ENCODE measurements around the gene ESYT1.

ESYT1 gene

DNA sequence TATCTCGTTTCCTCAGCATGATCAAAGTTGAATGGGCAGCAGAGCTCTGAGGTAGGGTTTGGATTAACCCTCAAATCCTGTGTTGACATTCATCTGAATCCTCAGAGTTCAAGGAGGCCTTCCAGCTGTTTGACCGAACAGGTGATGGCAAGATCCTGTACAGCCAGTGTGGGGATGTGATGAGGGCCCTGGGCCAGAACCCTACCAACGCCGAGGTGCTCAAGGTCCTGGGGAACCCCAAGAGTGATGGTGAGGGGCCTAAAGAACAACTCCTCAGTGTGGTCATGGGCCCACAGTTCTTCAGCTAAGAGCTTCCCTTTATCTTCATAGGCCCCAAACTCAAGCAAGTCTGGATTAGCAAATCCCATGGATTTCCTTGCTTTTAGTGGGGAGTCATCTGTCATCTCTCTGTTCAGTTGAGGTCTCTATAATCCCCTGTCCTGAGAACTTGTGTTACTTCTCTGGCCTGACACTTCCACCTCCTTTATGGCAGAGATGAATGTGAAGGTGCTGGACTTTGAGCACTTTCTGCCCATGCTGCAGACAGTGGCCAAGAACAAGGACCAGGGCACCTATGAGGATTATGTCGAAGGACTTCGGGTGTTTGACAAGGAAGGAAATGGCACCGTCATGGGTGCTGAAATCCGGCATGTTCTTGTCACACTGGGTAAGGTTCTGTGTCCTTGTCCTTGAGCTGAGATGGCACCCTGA, 31.6 kb downstream of the ESYT1 start:
- peaks cover 51% of the 10 kb centered on the region for H3K4me1 Mint-ChIP-seq (ENCODE audit: low read depth)
- H3K27ac Mint-ChIP-seq: peak overlapping the region; percentile 98
- peak overlapping the region; percentile 93 for H3K4me3 Mint-ChIP-seq
- intact Hi-C loops (cut with micrococcal nuclease): loop anchor here (2.0 kb wide), 2 partner anchors 29 to 41 kb away; partner anchors contain the start of genes SMARCC2 and ZC3H10
- H3K36me3 Mint-ChIP-seq (ENCODE audit: low read depth): peaks cover 80% of the 10 kb centered on the region
- H3K27me3 Mint-ChIP-seq: no peaks in the 10 kb centered on the region
- H3K9me3 Mint-ChIP-seq: no peaks in the 10 kb centered on the region

DNA sequence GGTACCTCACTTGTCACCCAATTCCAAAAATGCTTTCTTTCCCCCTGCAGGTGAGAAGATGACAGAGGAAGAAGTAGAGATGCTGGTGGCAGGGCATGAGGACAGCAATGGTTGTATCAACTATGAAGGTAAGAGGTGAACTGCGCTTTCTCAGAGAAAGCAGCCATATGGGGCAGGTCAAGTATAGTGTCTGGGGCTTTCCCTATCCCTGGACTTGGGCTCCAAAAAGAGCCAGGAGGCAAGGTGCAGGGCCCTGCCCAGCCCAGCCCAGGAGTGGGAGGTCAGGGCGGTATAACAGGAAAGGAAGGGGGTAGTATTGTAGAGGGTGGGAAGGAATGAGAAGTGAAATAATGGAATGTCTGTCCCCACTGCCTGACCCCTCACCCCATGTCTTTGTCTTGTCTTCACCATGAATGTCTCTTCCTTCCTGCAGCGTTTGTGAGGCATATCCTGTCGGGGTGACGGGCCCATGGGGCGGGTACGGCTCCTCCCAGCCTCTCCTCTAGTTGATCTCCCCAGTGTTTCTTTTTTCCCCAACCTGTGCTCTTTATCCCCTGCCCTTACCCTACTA, 32.2 kb downstream of the ESYT1 start:
- Mint-ChIP-seq H3K27me3 (no peaks in the 10 kb centered on the region), H3K4me1 (ENCODE audit: low read depth) (peaks cover 47% of the 10 kb centered on the region)
- intact Hi-C loops (cut with micrococcal nuclease): no loop called here

DNA sequence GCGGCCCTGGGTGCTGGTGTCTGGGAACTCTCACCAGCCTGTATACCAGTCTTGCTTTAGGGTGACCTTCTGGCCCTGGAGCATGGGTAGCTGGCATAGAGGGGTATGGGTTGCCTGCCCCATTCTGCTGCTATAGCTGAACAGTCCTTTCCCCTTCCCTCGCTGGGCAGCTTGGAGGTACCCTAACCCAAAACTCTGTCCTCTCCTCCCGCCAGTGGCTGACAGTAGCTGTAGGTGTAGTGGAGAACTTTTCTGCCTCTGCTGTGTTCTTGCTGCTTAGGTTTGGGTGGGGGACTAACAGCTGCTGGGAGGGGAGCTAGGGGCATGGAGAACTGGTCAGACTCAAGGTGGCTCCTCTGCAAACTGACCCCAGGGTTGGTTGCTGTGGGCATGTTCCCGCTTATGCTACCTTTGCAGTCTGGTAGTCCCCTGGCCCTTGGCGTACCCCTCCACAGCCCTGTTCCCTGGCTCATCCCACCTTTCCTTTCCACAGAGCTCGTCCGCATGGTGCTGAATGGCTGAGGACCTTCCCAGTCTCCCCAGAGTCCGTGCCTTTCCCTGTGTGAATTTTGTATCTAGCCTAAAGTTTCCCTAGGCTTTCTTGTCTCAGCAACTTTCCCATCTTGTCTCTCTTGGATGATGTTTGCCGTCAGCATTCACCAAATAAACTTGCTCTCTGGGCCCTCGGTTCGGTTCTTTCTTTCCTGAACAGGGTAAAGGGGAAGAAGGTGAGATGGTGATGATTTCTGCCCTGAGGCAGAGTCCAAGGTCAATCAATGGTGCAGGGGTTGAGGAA, 33.0 kb downstream of the ESYT1 start:
- no peaks in the 10 kb centered on the region for H3K27me3 Mint-ChIP-seq
- intact Hi-C loops (cut with micrococcal nuclease): no loop called here
- no peaks in the 10 kb centered on the region for H3K9me3 Mint-ChIP-seq
- H3K4me3 Mint-ChIP-seq: peak overlapping the region; percentile 93
- H3K4me1 Mint-ChIP-seq (ENCODE audit: low read depth): peaks cover 47% of the 10 kb centered on the region
- H3K27ac Mint-ChIP-seq: peak overlapping the region; percentile 98
- H3K36me3 Mint-ChIP-seq (ENCODE audit: low read depth): peaks cover 88% of the 10 kb centered on the region

More for the DNA sequence above, 32.2 kb downstream of the ESYT1 start:
- peak overlapping the region; percentile 93 for H3K4me3 Mint-ChIP-seq
- H3K9me3 Mint-ChIP-seq: no peaks in the 10 kb centered on the region
- peaks cover 86% of the 10 kb centered on the region for H3K36me3 Mint-ChIP-seq (ENCODE audit: low read depth)
- peak overlapping the region; percentile 98 for H3K27ac Mint-ChIP-seq

DNA sequence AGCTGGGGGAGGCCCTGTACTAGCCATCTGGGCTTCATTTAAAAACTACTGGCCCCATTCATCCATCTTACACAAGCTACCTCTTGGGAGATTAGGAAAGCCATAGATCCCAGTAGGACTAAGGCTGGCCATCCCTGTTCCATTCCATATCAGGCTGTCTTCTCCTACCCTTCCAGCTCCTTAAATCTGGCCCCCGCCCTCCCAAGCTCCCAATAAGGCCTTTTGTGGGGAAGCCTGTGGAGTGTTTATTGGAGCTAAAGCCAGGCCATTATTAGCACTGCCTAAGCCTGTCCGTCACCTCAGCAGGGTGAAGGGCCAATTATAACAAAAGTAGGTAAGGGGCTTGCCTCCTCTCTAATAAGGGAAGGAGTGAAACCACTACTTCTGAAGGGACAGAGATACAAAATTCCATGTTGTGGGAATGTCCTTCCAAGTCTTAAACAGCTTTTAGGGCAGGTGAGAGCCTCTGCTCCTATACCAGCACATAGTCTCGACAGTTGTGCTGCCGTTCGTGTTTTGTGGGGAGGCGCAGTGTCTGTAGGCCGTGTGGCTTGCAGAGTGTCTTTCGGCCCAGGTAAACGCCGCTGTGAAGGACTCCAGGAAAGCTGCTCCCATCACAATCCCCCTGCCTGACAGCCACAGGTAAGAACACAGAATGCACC, 33.8 kb downstream of the ESYT1 start:
- no peak overlapping the region for H3K4me3 Mint-ChIP-seq
- peak overlapping the region; percentile 60 for H3K27ac Mint-ChIP-seq
- H3K27me3 Mint-ChIP-seq: no peaks in the 10 kb centered on the region
- peaks cover 95% of the 10 kb centered on the region for H3K36me3 Mint-ChIP-seq (ENCODE audit: low read depth)
- H3K9me3 Mint-ChIP-seq: no peaks in the 10 kb centered on the region
- intact Hi-C loops (cut with micrococcal nuclease): no loop called here
- peaks cover 47% of the 10 kb centered on the region for H3K4me1 Mint-ChIP-seq (ENCODE audit: low read depth)

DNA sequence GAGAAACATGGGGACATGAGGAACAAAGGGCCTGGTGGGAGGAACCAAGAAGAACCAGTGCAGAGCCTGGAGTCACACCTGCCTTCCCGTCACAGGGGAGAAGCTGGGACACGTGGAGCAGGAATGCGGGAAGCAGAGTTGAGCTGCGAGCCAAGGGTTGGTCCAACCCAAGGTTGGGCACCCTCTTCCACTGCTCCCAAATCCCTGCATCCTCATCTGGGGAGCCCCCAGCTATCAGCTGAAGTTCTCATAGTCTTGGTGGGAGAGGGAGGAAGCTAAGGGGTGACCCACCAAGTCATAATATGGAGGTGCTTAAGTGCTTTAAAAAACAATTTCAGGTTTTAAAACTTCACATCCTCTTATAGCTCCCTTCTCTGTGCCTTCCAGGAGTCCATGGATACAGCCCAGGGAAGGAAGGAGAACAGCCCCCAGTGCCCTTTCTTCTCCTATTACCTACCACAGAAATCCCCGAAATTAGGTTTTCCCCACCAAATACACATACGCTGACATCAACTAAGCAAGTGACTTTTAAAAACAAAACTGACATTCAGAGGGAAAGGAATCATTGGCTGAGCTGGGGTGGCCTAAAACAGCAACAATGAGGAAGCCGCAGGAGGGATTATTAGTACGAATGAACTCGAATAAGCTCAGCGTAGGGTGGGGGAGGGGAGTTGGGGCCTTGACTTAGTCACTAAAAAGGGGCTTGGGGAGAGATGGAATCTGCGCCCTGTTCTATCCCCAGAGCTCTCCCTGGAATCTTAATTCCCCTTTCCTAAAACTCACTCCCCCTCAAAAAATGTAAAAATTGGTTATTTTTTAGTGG, 34.6 kb downstream of the ESYT1 start:
- peaks cover 100% of the 10 kb centered on the region for H3K36me3 Mint-ChIP-seq (ENCODE audit: low read depth)
- intact Hi-C loops (cut with micrococcal nuclease): no loop called here

DNA sequence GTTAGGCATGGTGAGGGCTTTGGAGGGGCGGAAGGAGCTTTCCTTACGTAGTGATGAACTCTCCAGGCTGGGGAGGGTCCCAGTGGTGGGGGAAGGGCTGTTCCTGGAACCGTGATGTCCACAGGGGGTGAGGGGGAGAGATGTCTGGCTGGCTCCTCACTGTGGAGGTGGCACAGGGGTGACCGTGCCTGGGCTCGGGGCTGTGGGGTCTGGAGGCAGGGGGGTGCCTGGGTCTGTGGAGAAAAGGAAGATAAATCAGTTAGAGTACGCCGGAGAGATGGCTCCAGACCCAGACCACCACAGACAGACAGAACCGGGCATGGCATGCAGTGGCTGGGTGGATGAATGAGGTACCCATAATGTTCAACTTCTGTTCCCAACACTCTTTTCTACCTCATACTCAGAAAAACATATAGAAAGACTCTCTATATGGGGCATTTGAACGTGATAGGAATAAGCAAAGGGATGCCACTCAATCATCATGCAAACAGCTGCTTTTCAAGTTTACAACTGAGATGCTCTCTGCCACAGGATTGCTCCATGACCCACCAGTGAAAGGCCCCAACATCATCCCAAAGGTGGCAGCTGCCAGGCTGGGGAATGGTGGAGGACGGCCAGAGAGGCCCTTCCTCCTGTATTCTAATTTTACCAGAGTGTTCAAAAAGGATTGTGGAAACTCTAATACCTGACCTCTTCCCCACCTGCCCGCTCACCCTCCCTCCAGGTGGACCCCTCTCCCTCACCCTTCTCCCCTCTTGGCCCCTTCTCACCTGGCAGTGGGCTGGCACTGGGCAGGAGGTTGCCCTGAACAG, 35.7 kb downstream of the ESYT1 start:
- Mint-ChIP-seq H3K36me3 (ENCODE audit: low read depth) (peaks cover 100% of the 10 kb centered on the region), H3K27ac (peak overlapping the region; percentile 23), H3K9me3 (no peaks in the 10 kb centered on the region), H3K4me1 (ENCODE audit: low read depth) (peaks cover 37% of the 10 kb centered on the region), H3K27me3 (no peaks in the 10 kb centered on the region), H3K4me3 (no peak overlapping the region)
- intact Hi-C loops (cut with micrococcal nuclease): no loop called here

More for the DNA sequence above, 34.6 kb downstream of the ESYT1 start:
- H3K27ac Mint-ChIP-seq: no peak overlapping the region
- no peaks in the 10 kb centered on the region for H3K27me3 Mint-ChIP-seq
- H3K4me3 Mint-ChIP-seq: no peak overlapping the region
- H3K4me1 Mint-ChIP-seq (ENCODE audit: low read depth): peaks cover 40% of the 10 kb centered on the region
- no peaks in the 10 kb centered on the region for H3K9me3 Mint-ChIP-seq

DNA sequence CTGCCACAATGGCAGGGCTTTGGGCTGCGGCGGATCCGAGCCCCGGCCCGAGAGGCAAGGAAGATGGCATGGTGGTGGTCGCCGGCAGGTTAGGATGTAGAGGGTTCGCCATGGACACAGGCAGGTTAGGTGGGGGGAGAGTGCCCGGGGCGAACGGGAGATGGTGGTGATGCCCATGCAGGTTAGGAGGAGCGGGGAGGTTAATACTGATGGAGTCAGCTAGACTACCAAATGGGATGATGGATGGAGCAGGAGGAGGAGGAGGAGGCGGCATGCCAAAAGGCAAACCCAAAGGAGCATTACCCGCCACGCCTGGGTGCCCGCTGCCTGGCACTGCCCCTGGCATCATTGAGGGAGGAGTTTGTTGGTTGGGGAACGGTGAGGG, 36.3 kb downstream of the ESYT1 start:
- H3K4me1 Mint-ChIP-seq (ENCODE audit: low read depth): peaks cover 31% of the 10 kb centered on the region
- H3K4me3 Mint-ChIP-seq: no peak overlapping the region
- H3K27me3 Mint-ChIP-seq: no peaks in the 10 kb centered on the region
- H3K27ac Mint-ChIP-seq: no peak overlapping the region
- intact Hi-C loops (cut with micrococcal nuclease): no loop called here
- no peaks in the 10 kb centered on the region for H3K9me3 Mint-ChIP-seq
- H3K36me3 Mint-ChIP-seq (ENCODE audit: low read depth): peaks cover 100% of the 10 kb centered on the region

DNA sequence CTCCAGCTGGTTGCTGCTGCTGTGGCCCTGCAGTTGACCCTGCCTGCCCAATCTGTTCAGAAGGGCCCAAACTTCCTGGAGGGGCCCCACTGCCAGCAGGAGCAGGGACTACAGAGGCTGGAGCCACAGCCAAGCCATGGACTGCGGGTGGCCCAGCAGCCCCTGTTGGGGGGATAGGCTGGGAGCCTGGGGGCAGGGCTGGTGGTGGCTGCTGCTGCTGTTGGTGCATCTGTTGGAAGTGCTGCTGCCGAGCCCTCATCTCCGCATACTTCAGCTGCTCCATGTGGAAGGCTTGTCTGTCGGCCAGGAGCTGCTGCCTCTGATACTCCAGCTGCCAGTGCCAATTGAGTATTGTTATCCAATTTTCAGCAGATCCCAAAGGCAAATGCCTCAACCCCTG, 37.3 kb downstream of the ESYT1 start:
- H3K4me1 Mint-ChIP-seq (ENCODE audit: low read depth): peaks cover 20% of the 10 kb centered on the region
- H3K36me3 Mint-ChIP-seq (ENCODE audit: low read depth): peaks cover 100% of the 10 kb centered on the region

DNA sequence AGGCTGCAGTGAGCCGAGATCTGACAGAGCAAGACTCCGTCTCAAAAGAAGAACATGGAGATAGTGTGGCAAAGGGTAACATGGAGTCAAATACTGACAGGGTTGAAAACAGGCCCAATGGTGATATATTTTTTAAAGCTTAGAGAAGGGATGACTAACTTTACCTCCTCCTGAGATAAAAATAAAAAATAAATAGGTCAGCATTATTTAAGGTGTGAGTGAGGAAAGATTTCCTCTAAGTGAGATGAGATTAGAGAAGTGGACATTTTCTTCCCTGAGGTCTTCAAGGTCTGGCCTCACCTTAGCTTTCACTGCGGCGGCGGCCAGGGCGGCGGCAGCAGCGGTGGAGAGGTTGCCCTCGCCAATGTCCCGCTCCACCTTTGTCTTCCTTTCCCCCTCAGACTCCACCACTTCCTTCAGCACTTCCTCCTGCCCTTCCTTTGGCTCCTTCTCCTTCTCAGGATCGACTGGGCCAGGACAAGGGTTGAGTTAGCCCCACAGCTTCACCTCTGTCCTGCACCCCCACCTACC, 41.2 kb downstream of the ESYT1 start:
- no peaks in the 10 kb centered on the region for H3K27me3 Mint-ChIP-seq
- intact Hi-C loops (cut with micrococcal nuclease): no loop called here
- H3K4me3 Mint-ChIP-seq: no peak overlapping the region
- no peak overlapping the region for H3K27ac Mint-ChIP-seq
- H3K4me1 Mint-ChIP-seq (ENCODE audit: low read depth): no peaks in the 10 kb centered on the region
- peaks cover 100% of the 10 kb centered on the region for H3K36me3 Mint-ChIP-seq (ENCODE audit: low read depth)
- no peaks in the 10 kb centered on the region for H3K9me3 Mint-ChIP-seq

More for the DNA sequence above, 37.3 kb downstream of the ESYT1 start:
- intact Hi-C loops (cut with micrococcal nuclease): no loop called here
- Mint-ChIP-seq H3K4me3 (no peak overlapping the region), H3K27ac (no peak overlapping the region), H3K9me3 (no peaks in the 10 kb centered on the region), H3K27me3 (no peaks in the 10 kb centered on the region)

DNA sequence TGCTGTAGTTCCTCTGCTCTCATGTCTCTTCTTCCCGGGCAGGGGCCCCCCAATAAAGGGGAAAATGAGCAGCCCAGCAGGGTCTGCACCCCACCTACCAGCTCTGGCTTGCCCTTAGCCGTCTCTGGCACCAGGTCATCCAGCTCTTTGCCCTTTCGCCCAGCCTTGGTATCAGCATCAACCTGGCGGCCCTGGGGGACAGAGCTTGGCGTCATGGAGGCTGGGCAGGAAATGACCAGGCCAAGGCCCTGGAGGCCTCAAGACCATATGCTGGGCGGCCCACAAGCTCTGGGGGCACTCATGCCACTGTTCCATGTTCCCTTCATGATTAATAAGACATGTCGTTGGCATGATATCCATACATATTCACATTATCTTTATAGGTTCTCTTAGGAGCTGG, 44.8 kb downstream of the ESYT1 start:
- H3K36me3 Mint-ChIP-seq (ENCODE audit: low read depth): peaks cover 100% of the 10 kb centered on the region
- intact Hi-C loops (cut with micrococcal nuclease): no loop called here
- H3K9me3 Mint-ChIP-seq: no peaks in the 10 kb centered on the region
- no peak overlapping the region for H3K4me3 Mint-ChIP-seq
- H3K27me3 Mint-ChIP-seq: no peaks in the 10 kb centered on the region
- H3K27ac Mint-ChIP-seq: no peak overlapping the region
- H3K4me1 Mint-ChIP-seq (ENCODE audit: low read depth): no peaks in the 10 kb centered on the region

DNA sequence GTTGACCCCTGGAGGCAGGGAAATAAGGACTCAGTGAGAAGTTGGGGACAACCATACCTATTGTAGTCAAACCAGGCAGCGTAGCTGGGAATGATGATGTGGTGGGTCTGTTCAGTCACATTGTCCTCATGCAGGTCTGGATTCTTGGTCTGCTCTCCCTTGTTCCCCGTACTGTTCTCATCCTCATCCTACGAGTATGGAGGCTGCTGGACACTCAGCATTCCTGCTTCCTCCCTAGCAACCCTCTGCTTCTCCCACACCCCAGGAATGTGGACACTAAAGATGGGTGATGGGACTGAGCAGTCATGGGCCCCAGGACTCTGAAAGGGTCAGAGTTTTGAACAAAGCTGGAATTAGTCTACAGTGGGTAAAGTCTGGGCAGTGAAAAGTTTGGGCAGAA, 50.3 kb downstream of the ESYT1 start:
- Mint-ChIP-seq H3K36me3 (ENCODE audit: low read depth) (peaks cover 98% of the 10 kb centered on the region), H3K27ac (peak overlapping the region; percentile 1), H3K4me1 (ENCODE audit: low read depth) (peaks cover 23% of the 10 kb centered on the region), H3K4me3 (no peak overlapping the region), H3K27me3 (no peaks in the 10 kb centered on the region), H3K9me3 (no peaks in the 10 kb centered on the region)
- intact Hi-C loops (cut with micrococcal nuclease): no loop called here

DNA sequence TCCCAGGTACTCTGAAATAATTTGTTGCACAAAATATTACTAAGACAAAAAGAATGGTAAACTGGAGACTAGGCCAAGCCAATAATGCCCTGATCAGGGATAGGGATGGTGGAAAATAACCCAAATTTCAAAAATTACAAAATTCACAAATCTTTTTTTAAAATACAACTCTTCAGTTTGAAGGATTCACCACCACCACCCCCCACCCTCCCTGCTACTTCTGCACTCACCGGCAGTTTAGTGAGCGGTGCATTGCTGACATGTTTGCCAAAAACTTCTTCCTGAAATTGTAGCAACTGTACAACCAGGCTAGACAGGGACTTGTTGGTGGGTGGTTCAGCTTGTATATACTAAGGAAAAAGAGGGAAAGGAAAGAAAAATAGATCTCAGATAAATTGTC, 58.9 kb downstream of the ESYT1 start:
- Mint-ChIP-seq H3K4me3 (no peak overlapping the region), H3K9me3 (no peaks in the 10 kb centered on the region), H3K27ac (no peak overlapping the region), H3K36me3 (ENCODE audit: low read depth) (peaks cover 58% of the 10 kb centered on the region), H3K4me1 (ENCODE audit: low read depth) (peaks cover 44% of the 10 kb centered on the region), H3K27me3 (no peaks in the 10 kb centered on the region)
- intact Hi-C loops (cut with micrococcal nuclease): no loop called here

Measured in dendritic cell treated with granulocyte-macrophage colony-stimulating factor and Interleukin-4, amounts not matched to agents 40 ng/mL and 50 ng/mL, for 4 days (primary cell).